AML-193 (cell line): Measurements from ENCODE around the gene MYH9.

Experiments
- DNase-seq, 2 experiments: peaks; one replicate each; lab custom pipeline; 2025; lab: John Stamatoyannopoulos, UW

Gene MYH9

DNA sequence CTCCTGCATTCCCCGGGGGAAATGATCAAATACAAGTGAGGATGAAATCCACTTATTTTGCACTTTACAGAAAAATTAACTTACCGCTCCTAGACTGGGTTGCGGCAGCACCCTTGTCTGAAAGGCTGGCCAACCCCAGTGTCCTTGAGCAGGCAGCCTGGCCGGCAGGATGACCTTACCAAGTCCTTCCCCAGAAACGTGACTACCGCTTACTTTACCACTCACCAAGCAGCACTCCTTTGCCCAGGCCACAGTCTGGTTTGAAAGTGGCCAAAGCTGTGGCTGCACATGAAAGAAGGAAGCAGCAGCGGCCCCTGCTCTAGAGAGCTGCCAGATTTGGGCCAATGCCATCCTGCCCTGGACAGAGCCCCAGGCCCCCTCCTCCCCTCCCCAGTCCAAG lies 20.3 kb downstream of the MYH9 start:
- no peak for DNase-seq

DNA sequence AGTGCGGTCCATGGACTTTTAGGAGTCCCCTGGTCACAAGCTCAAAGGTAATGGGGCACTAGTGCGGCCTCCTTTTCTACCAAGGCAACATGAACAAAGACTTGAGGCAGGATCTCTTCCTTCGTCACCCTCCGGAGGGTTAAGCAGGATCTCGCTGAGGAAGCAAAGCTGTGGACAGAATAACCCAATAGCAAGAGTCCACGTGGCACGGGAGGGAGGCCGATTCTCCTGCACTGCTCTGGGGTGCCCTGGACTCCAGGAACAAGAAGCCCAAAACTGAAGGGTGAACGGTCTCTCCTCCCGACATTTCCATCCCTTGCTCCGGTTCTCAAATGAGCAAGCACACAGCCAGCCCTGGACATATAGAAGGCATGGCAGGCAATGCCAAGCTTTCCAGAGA lies 20.7 kb downstream of the MYH9 start:
- DNase-seq, result no peak

DNA sequence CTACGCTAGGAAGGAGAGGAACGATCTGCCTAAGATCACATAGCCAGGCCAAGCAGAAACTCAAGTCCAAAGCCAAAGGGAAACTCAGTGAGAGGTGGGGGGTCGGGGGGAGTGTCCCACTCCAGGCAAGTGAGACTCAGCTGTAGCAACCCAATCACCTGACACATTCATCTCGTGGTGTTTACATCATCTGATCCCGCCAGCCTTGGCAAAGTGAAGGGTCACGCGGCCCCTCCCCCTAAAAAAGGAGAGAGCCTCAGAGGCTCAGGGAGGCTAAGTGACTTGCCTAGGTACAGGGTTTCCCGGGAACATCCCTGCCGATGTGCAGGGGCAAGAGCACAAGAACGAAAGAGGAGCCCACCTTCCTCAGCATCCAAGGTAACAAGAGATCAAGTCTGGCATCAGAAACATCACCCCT lies 21.5 kb downstream of the MYH9 start:
- no peak for DNase-seq

DNA sequence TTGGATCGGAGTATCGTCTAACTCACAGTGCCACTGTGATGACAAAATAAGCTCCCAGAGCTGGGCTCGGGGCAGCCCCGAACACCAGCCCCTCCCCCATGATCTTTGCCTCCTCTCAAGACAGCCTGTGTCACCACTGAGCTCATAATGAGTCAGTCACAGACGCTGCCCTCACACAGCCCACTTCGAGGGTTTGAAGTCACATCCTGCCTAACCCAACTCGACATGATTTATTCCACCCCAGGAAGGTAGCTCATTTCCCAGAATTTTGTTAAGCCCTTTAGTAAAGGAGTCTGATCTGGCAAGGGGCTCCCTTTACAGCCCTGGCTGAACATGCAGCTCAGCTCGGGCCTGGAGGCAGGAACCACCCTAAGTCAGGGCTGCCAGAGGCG lies 22.8 kb downstream of the MYH9 start:
- no peak for DNase-seq

DNA sequence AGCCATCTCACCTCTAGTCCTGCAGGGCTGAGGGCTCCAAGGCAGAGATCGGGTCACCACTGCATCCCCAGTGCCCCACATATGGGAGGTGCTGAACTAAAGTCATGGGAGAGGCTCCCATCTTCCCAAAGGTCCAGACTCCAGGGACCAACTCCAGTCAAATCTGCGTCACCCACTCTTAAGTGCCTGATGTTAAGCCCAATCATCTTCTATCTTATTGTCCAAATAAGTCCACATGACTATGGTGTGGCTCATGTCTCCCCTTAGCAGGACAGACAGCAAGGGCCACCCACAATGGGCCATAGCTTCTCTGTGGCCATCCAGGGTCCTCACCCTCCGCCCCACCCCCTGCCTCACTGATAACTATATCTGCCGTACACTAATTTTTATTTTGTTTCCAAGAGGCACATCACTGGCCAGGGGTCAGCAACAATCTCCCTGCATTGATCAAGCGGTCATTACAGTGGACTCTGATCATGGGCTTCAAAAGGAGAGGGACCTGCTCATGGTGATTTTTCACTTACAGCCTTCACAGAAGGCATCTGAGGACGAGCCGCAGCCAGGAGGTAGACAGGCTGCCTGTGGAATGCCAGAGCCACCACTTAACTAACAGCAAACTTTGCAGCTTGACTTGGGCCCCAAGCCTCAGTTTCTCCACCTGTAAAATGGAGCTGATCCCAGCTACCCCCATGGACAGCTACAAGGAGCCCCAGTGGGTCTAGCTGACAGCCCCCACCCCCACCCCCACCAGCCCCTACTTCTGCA lies 23.3 kb downstream of the MYH9 start:
- no peak for DNase-seq

DNA sequence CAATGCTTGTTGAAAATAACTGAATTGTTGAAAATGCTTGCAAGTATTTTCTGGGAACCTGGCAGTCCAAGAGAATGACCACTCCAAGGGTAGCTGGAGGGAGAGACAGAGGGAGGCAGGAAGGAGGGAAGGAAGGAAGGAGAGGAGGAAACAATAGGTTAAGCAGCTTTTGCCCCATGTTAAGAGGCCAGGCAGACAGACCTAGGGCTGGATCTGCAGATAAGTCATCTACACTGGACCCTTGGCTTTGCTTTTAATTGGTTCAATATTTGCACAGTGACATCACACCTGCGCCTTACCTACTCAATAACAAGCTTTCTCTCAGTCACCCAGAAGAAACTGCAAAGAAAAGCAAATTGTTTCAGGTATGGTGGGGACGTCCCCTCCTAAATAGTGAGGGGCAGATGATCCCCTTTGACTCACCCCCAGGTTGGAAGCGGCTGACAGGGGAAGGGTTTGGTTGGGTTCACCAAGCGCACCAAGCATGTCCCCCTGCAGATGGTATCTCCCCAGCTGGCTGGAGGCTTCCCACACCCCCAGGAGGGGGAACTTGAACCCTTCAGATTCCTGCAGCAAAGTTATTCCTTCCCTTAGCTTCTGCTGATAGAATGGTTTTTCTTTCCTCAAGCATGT lies 24.3 kb downstream of the MYH9 start:
- no peak for DNase-seq

DNA sequence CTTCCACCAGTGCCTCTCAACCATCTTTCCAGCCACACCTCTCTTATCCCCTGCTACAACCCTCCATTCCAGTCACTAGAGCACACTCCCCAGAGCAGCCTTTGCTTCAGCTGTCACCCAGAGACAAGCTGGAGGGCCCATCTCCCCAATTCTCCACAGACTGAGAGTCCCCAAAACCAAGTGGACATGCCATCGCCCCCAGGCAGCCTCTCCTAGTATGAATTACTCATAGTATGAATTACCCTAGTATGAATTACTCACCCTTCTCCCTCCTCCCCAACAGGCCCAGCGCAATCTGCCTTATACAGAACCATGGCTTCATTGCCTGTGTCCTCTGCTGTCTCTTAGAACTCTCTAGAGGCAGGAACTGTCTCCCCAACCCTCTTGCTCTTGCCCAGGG lies 24.8 kb downstream of the MYH9 start:
- DNase-seq, result no peak

DNA sequence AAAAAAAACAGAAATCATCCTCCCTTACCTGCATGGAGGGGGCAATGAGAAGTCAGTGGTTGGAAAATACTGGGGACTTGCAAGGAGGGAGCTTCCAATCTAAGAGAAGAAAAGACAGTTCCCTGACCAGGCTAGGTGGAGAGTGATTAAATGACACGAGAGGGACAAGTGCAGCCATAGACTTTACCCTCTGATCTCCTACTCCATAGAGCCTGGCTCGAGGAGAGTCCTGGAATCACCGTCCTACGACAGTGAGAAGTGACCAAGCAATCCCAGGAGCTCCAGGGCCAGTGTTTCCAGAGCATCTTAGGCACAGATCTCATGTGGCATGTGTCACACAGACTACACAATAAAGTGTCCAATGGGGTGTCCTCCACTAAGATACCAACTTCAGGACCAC lies 25.7 kb downstream of the MYH9 start:
- no peak for DNase-seq

DNA sequence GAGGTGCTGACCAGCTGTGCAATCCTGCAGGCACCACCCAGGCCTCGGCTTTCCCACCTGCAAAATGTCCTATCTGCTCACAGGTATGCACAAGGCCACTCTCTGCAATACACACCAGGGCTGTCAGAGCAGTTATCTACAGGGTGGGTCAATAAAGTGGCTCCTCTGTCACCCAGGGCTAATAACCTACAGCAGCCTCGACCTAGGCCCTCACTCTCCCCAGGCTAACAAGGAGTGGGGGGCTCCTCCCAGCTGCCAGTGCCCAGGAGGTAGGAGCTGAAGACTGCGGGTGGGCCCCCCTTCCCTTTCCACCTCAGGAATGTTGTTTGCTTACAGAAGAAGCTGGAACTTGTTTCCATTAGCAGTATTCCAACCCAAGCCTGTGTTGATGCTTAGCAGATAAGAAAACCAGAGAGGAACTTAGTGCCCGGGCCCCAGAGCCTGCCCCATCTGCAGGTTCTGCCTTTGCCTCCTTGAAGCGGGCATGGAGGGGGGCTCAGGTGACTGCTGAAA lies 26.8 kb downstream of the MYH9 start:
- DNase-seq, result no peak

DNA sequence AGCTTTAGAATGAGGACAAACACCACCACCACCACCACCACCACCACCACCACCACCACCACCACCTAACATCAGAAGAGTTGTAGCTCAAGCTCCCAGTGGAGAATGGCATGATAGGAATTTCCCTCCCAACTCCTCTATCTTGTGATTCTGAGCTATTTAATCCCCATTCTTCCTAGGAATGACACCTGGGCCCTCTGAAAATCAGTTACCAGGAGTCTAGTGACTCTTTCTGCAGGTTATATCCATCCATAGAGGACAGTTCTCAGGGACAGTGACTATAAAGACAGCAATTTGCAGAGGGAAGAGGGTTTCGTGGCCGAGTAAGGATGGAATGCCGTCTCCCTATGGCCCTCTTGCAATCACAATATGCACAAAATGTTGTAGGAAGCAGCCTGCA lies 27.8 kb downstream of the MYH9 start:
- DNase-seq, result no peak

DNA sequence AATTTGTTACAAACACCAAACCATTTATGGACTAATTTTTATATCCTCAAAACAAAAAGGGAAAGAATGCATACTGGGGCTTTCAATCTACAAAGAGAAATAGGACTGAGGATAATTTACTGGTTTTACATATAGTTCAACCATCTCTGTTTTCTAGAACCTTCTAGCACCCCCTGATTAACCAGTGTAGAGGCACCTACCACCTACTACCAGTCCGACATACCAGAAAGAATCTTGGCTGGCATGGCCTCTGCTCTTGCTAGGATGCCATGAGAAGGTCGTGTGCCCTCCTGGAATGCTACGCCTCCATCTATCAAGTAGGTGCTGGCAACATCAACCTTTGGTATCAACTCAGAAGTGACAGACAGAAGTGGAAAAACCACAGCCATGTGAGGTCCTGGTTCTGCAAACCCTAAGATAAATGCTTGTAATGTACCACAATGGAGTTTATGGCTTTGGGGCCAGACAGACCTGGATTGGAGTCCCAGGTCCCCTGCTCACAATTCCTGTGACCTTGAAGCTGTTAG lies 28.2 kb downstream of the MYH9 start:
- no peak for DNase-seq

DNA sequence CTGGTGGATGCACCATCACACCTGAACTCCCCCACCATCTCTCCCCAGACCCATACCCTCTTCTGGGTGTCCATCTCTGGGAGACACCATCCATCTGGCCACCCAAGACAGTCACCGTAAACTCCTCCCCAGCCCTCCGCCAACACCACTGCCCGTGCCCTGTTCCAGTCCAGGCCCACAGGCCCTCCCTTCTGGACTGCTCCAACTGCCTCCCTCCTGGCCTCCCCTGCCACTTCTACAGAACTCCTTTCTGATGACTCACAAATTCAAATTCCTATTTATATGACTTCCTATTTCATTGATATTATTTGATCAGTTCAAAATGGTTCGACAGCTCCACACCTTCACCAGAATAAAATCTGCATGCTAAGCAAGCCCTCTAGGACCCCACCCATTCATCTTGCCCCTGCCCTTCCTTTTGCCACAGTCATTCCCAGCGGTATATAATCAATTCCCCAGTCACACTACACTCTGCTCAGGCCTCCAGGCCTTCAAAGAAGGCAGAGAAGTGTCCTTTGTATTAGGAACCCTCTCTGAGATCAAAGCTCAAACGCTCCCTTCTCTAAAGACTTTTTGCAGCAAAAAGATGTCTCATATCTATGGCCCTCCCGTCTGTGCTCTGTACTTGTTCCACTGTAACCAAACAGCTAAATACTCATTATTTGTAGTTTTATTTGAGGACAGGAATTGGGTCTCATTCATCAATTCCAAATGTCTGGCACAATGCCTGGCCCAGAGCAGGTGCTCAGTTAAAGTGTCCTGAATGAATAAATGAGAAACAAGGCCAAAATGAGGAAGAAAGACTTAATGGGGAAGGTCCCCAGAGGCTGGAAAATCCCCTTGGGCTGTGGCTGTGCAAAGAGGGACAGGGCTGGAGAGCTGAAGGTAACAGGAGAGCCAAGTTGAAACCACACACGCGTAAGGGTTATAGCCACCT lies 29.0 kb downstream of the MYH9 start:
- no peak for DNase-seq

DNA sequence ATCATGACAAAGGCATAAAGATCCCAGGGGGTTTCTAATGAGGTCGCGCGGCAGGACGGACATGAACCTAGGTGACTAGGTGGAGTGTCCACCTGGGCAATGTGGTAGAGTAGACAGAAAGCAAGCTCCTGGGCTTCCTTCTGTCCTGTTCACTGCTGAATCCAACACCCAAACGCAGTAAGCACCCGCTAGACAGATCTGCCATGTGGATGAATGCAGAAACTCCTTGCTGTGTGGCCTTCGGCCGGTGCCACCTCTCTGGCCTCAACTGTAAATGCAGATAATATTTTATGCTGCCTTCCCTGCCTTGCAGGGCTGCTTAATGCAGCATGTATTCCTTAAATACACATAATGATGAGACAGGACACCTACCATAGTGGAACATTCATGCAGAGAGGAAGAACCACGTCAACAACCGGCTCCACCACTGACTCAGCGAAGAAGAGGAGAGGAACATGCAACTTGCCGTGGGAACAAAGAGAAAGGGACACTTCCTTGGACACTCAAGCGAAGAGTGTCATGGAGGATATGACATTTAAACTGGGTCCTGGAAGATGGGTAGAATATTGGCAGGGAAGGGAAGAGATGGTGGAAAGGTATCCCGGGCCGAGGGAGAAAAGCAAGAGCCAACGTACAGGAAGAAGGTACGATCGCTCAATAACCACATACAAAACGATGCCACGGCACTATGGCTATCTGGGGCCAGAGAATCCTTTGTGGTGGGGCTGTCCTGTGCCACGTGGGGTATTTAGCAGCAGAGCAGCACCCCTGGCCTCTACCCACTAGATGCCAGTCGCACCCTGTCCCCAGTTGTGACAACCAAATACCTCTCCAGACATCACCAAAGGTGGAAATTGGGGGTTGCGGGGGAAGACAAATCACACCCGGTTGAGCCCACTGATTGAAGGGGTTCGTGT lies 30.8 kb downstream of the MYH9 start:
- DNase-seq, result no peak

DNA sequence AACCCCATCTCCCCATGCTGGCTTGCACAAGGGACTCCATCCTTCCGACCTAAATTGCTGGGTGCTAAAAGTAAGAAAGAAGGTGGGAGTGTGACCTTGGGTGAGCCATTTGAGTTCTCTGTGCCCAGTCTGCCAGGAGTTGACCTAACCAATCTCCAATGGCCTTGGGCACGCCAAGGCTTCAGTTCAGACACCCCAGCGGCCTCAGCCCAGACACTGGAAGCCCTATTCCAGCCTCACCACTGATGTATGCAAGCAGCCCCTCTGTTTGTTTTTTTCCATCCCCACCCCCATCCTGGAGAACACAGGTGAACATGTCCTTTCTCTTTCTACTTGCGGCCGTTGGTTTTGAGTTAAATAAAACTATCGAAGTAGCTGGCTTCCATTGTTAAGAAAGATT lies 31.9 kb downstream of the MYH9 start:
- no peak for DNase-seq

DNA sequence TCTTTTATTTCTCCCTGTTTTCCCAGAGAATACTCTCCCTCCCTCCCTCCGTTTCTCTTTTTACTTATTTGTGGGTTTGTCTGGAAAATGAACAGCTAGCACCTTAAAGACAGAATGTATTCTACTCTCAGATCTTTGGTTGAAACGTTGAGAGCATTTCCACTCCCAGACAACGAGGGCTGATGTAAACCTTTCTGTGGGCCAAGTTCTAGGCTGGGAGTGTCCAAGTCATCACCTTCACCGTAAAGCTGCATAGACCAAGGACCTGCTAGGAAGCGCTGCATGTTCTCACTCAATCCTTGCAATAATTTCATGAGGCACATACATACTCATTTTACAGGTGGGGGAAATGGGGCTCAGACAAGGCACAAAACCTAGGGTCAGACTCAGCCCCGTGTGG lies 32.4 kb downstream of the MYH9 start:
- no peak for DNase-seq

DNA sequence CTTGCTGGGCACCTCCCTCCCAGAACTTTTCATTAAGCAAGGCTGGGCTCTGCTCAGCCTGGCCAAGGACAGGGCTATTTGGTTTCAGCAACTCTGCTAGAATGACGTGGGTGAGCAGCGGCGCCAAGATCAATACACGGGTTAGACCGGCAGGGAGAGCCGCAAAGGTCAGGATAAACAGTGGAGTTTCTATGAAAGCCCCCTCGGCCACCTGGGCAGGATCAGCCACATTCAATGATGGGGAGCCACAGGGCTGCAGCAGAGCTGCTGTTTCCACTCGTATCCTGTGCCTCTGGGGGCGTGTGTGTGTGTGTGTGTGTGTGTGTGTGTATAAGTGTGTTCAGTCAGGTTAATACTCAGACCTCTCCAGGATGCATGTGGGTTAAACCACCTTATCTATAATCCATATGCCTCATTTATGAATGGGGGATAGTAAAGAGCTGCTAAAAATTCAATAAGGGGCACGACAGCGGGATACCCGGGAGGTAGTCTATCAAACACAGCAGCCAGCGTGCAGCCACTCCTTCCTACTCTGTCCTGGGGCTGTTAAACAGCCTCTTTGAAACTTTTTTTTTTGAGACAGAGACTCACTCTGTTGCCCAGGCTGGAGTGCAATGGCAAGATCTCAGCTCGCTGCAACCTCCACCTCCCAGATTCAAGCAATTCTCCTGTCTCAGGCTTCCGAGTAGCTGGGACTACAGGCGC lies 34.8 kb downstream of the MYH9 start:
- no peak for DNase-seq

DNA sequence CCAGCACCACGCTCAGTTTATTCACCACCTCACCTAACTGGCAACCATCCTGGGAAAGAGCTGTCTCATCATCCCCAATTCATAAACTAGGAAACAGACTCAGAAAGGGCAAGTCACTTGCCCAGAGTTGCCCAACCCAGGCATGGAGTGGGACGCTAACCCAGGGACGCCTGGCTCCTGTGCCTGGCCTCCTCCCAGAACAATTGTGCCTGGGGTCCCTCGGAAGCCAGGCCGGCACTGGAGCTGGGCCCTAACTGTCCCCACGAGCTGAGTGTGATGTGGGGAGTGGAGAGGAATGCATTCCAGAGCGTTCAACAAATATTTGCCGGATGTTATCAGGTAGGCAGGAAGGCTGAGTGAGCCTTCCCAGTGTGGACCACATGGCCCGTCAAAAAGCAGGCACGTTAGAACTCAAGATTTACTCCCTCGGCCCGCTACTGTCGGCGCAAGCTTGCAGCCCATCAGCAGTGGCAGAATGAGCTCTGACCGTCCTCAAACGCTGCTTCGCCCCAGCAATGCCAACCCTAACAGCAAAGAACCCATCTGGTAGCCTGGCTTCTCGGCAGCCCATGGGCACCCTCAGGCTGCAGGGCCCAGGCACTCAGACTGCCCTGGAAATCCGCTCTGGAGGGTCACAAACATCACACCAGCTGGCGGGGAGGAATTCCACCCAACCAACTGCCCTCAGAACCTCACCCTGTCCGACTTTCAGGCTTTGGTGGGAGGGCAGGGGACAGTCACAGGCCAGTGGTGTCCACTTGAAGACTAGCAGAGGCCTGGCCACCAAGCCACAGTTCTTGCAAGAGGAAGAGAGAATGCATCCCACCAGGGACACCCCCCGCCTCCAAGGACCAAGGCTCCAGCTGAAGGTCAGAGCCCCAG lies 35.6 kb downstream of the MYH9 start:
- DNase-seq, result no peak

DNA sequence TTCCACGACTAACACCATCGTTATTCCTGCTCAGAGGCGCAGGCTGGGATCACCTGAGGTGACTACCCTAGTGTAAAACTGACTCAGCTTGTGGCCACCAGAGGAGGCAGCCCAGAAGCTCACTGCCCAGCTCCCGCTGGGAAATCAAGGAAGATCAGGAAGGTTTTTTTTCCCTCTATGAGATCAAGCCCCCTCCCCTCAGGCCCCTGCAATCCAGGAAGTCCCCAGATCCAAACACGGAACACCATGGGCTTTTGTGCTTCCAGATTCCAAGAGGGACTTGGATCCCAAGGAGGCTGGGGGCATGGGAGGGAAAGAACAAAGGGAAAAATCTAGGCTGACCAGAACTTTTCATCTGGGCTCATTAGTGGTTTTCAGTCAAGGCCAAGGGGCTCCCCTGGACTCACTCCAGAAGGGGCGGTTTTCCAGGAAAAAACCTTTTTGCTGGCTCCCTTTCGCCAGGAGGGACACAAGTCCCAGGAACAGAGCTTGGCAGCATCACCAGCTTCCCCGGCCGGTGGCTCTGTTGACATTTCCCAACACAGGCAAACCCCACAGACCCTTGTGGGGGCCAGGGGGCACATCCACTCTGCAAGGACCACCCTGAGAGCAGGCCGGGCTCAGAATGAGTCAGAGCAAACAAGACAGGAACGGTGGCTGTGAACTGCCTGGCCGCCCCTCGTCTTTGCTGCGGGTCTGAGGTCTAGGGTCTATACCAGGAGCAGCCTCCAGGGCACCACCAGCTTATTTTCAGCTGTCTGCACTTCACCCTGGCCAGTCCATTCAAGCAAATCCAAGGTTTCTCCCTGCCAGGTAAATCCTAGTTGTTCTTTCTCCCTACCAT lies 36.8 kb downstream of the MYH9 start:
- no peak for DNase-seq

DNA sequence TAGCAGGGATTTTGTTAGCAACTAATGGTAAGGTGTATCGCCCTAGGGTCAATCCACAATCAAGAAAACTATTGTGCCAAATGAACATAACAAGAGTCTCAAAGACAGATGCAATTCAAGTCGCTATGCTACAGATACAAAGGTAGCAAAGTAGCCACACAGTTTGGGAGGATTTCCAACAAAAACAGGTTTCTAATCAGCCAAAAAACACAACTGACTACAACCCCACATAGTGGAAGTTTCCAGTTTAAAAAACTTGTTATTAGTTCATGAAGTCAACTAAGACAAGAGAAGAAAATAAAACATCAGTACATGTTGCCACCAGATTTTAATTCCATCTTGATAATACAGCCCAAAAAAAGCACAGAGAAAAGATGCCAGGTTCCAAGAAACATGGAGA lies 38.0 kb downstream of the MYH9 start:
- DNase-seq, result no peak
